Measurements from ENCODE around the gene C16orf78.

DNA sequence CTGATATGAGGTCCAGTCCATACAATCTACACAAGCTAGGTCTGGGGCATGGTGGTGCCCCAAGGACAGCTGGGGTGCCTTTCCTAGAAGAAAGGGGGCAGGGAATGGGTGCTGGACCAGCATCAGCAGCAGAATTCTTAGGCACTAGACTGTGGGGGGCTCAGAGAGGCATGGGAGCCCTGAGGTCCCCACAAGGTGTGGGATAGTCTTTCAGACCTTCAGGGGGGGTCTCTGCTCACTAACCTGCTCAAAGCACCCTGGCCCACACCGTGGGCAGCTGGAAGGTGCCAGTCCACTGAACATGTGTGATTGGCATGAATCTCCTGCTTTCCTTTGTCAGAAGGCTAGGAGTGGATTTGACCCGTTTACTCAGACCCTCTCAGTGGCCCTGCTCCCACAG, 26.1 kb upstream of the C16orf78 start:
- TF ChIP-seq, protein P1, sequence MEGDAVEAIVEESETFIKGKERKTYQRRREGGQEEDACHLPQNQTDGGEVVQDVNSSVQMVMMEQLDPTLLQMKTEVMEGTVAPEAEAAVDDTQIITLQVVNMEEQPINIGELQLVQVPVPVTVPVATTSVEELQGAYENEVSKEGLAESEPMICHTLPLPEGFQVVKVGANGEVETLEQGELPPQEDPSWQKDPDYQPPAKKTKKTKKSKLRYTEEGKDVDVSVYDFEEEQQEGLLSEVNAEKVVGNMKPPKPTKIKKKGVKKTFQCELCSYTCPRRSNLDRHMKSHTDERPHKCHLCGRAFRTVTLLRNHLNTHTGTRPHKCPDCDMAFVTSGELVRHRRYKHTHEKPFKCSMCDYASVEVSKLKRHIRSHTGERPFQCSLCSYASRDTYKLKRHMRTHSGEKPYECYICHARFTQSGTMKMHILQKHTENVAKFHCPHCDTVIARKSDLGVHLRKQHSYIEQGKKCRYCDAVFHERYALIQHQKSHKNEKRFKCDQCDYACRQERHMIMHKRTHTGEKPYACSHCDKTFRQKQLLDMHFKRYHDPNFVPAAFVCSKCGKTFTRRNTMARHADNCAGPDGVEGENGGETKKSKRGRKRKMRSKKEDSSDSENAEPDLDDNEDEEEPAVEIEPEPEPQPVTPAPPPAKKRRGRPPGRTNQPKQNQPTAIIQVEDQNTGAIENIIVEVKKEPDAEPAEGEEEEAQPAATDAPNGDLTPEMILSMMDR (IDR thresholded peaks at IDR 0.05; ENCODE audit: low read length): no peak
- no peak for TF ChIP-seq EZH2 (IDR thresholded peaks at IDR 0.05; ENCODE audit: borderline replicate concordance, low read length)
